Upper lobe of left lung (tissue), 6 donors: ENCODE results near the gene LARGE1. TPM values are rescaled to one million over a fixed set of nuclear protein-coding genes. Genes with fewer than 3 reads are reported as not detected.
A peak's percentile ranks its signal among the peaks of the same experiment; 100 is the strongest.

Source experiments
- ATAC-seq, 2 donors: fragments of 200-7000 bp; cut with Tn5 transposase; one replicate each; pipeline ENCODE4 v1.9.1; 2022; ENCODE audit warnings: mild to moderate bottlenecking in 2 of 2, moderate library complexity in 2 of 2; ENCODE audit not compliant: low FRiP score in 2 of 2
- DNase-seq, 2 donors: peaks; one replicate each; pipeline ENCODE4 v3.0.0-alpha.2; 2019 to 2020
- H3K27ac ChIP-seq, 4 donors: fragments of 200-600 bp; sonication (generic); one replicate each; pipeline ENCODE4 v1.5.1; 2016 to 2019
- H3K27me3 ChIP-seq, 4 donors: fragments of 200-600 bp; sonication (generic); one replicate each; pipeline ENCODE4 v1.5.1; 2017 to 2019
- H3K36me3 ChIP-seq, 4 donors: fragments of 200-600 bp; sonication (generic); one replicate each; pipeline ENCODE4 v1.5.1; 2016 to 2019
- H3K4me1 ChIP-seq, 4 donors: fragments of 200-600 bp; sonication (generic); one replicate each; pipeline ENCODE4 v1.5.1; 2018 to 2019
- H3K4me3 ChIP-seq, 4 donors: fragments of 200-600 bp; sonication (generic); one replicate each; pipeline ENCODE4 v1.5.1; 2017 to 2019; ENCODE audit warnings: mild to moderate bottlenecking in 2 of 4, moderate library complexity in 1 of 4
- H3K9me3 ChIP-seq, 4 donors: fragments of 200-600 bp; sonication (generic); one replicate each; pipeline ENCODE4 v1.5.1; 2018 to 2019
- CTCF ChIP-seq, 6 experiments: fragments of 450-650 bp in 4 of 6; fragments of 200-600 bp in 2 of 6; sonication (generic) in 2 of 6; IDR thresholded peaks; one replicate each; pipeline ENCODE4 v1.5.1; 2016 to 2019; ENCODE audit warnings: antibody characterized with exemption in 6 of 6
- EP300 ChIP-seq, 4 donors: sonication (generic); formaldehyde crosslinking; IDR thresholded peaks; one replicate each; pipeline ENCODE4 v1.5.1; 2017; ENCODE audit warnings: antibody characterized with exemption in 4 of 4, control low read depth in 2 of 4
- POLR2A ChIP-seq, 4 donors: fragments of 450-650 bp; IDR thresholded peaks; one replicate each; pipeline ENCODE4 v1.5.1; 2016 to 2017; ENCODE audit warnings: antibody characterized with exemption in 4 of 4, mild to moderate bottlenecking in 2 of 4
- POLR2AphosphoS5 ChIP-seq, 2 donors: sonication (generic); formaldehyde crosslinking; IDR thresholded peaks; one replicate each; pipeline ENCODE4 v1.5.1; 2017; ENCODE audit warnings: antibody characterized with exemption in 2 of 2
- WGBS, 2 donors: methylation state at CpG; one replicate each; pipeline ENCODE4 v1.1.5; 2017 to 2018; 5-methylcytosine and 5-hydroxymethylcytosine counted together
- total RNA-seq, 6 donors: library from RNA; depleted of rRNA in 4 of 6; stranded (reverse); fragments of >200 nt in 4 of 6; gene quantifications; one replicate each; pipeline versions ENCODE4 v1.1.0 to v1.2.1, GENCODE V29; 2016 to 2021
- donor health status: DM: no; HTN: no; CAD: no; lungs with moderate emphysema.
- donor health status: DM: no; HTN: yes; CAD: no; lungs with severe emphysema.

Gene LARGE1
- total RNA-seq, 6 donors from 2014 or later = 14.0 to 56.6 (median 25.3) TPM

GRCh38 chr22:33654173-33654895, 265.9 kb downstream of the LARGE1 start:
- Histone ChIP-seq H3K4me3 (no peak overlapping the region), H3K36me3 (no peaks in the 10 kb centered on the region), H3K27ac (no peak overlapping the region), H3K27me3 (no peaks in the 10 kb centered on the region), H3K4me1 (peaks cover 0 to 9% (median 4%) of the 10 kb centered on the region in 4 donors), H3K9me3 (no peaks in the 10 kb centered on the region)
- 50 to 63% methylated on average over 12 of the region's 12 CpGs for WGBS, 2 donors
- DNase-seq (no peak), ATAC-seq (no peak)
- TF ChIP-seq POLR2A (IDR thresholded peaks at IDR 0.05) (no peak), POLR2AphosphoS5 (IDR thresholded peaks at IDR 0.05) (no peak), CTCF (IDR thresholded peaks at IDR 0.05) (no peak), EP300 (IDR thresholded peaks at IDR 0.05) (no peak)

GRCh38 chr22:33653532-33654063, 266.7 kb downstream of the LARGE1 start:
- Histone ChIP-seq H3K36me3 (no peaks in the 10 kb centered on the region), H3K4me1 (peaks cover 0 to 3% (median 0%) of the 10 kb centered on the region in 4 donors), H3K9me3 (no peaks in the 10 kb centered on the region), H3K27me3 (no peaks in the 10 kb centered on the region), H3K27ac (no peak overlapping the region), H3K4me3 (no peak overlapping the region)
- no peak for DNase-seq
- ATAC-seq = no peak
- TF ChIP-seq POLR2AphosphoS5 (IDR thresholded peaks at IDR 0.05) (no peak), EP300 (IDR thresholded peaks at IDR 0.05) (no peak), POLR2A (IDR thresholded peaks at IDR 0.05) (no peak), CTCF (IDR thresholded peaks at IDR 0.05) (no peak)
- 85 to 88% methylated on average over 8 of the region's 8 CpGs for WGBS, 2 donors

- 66 to 80% methylated on average over 5 of the region's 5 CpGs for WGBS, 2 donors
- Histone ChIP-seq H3K27me3 (no peaks in the 10 kb centered on the region), H3K4me3 (no peak overlapping the region), H3K4me1 (peaks cover 0 to 3% (median 0%) of the 10 kb centered on the region in 4 donors), H3K27ac (no peak overlapping the region), H3K36me3 (no peaks in the 10 kb centered on the region), H3K9me3 (no peaks in the 10 kb centered on the region)
- no peak for DNase-seq
- ATAC-seq = no peak
- no peak for TF ChIP-seq CTCF (IDR thresholded peaks at IDR 0.05)
- TF ChIP-seq POLR2A (IDR thresholded peaks at IDR 0.05) = no peak
Measured at GRCh38 chr22:33652615-33653014, 267.7 kb downstream of the LARGE1 start.

GRCh38 chr22:33650244-33650643, 270.0 kb downstream of the LARGE1 start:
- Histone ChIP-seq H3K27ac (no peak overlapping the region), H3K4me3 (no peak overlapping the region), H3K4me1 (no peaks in the 10 kb centered on the region), H3K36me3 (no peaks in the 10 kb centered on the region), H3K27me3 (no peaks in the 10 kb centered on the region), H3K9me3 (no peaks in the 10 kb centered on the region)
- no peak for ATAC-seq
- TF ChIP-seq EP300 (IDR thresholded peaks at IDR 0.05) (no peak), CTCF (IDR thresholded peaks at IDR 0.05) (no peak), POLR2A (IDR thresholded peaks at IDR 0.05) (no peak), POLR2AphosphoS5 (IDR thresholded peaks at IDR 0.05) (no peak)
- peak in 1 of 2 donors; percentile 63 for DNase-seq
- 87 to 95% methylated on average over 22 of the region's 22 CpGs for WGBS, 2 donors

- no peaks in the 10 kb centered on the region for H3K36me3 ChIP-seq
- ATAC-seq = no peak
- TF ChIP-seq EP300 (IDR thresholded peaks at IDR 0.05) = no peak
- no peak for TF ChIP-seq POLR2A (IDR thresholded peaks at IDR 0.05)
- TF ChIP-seq CTCF (IDR thresholded peaks at IDR 0.05) = no peak
- no peak for TF ChIP-seq POLR2AphosphoS5 (IDR thresholded peaks at IDR 0.05)
- no peak overlapping the region for H3K4me3 ChIP-seq
- no peaks in the 10 kb centered on the region for H3K4me1 ChIP-seq
- WGBS, 2 donors = 79 to 96% methylated on average over 3 of the region's 3 CpGs
- H3K27ac ChIP-seq = no peak overlapping the region
- H3K27me3 ChIP-seq = no peaks in the 10 kb centered on the region
- H3K9me3 ChIP-seq = peaks cover 0 to 3% (median 0%) of the 10 kb centered on the region in 4 donors
- no peak for DNase-seq
Measured at GRCh38 chr22:33648478-33648877, 271.8 kb downstream of the LARGE1 start.
